GM21529 (cell line): ENCODE results near the gene GTF2H4.

Experiments
- ATAC-seq: cut with Tn5 transposase; IDR thresholded peaks from one replicate; pipeline ENCODE4 v1.9.1; 2021; ENCODE audit not compliant: unreplicated experiment

GTF2H4 gene

GRCh38 chr6:30882204-30882758, 25.7 kb upstream of the GTF2H4 start:
- no peak for ATAC-seq

- ATAC-seq, result no peak
These were observed 25.0 kb upstream of the GTF2H4 start for GRCh38 chr6:30882759-30883684.

- ATAC-seq, result no peak
These were observed 24.1 kb upstream of the GTF2H4 start, which contains the start of gene DDR1 for GRCh38 chr6:30883685-30884520. Gene DDR1 (plus strand): TSS chr6:30884519. CDS start chr6:30888730, 4,211 bp downstream.

- ATAC-seq, result no peak
These were observed 23.2 kb upstream of the GTF2H4 start for GRCh38 chr6:30884521-30885480.

GRCh38 chr6:30885481-30885998, 22.5 kb upstream of the GTF2H4 start:
- no peak for ATAC-seq

- ATAC-seq, result no peak
These were observed 21.8 kb upstream of the GTF2H4 start for GRCh38 chr6:30885999-30886896.

- no peak for ATAC-seq
These were observed 21.1 kb upstream of the GTF2H4 start for GRCh38 chr6:30886897-30887255.

GRCh38 chr6:30887901-30888815, 19.8 kb upstream of the GTF2H4 start:
- ATAC-seq, result no peak

- ATAC-seq, result no peak
These were observed 19.1 kb upstream of the GTF2H4 start for GRCh38 chr6:30888816-30889495.

GRCh38 chr6:30889496-30889885, 18.5 kb upstream of the GTF2H4 start:
- ATAC-seq, result no peak

- ATAC-seq, result no peak
These were observed 17.9 kb upstream of the GTF2H4 start for GRCh38 chr6:30889921-30890645.

- ATAC-seq, result no peak
These were observed 17.2 kb upstream of the GTF2H4 start for GRCh38 chr6:30890646-30891449.

- ATAC-seq, result no peak
These were observed 16.6 kb upstream of the GTF2H4 start for GRCh38 chr6:30891450-30891723.

- ATAC-seq, result no peak
These were observed 16.0 kb upstream of the GTF2H4 start for GRCh38 chr6:30891816-30892538.

GRCh38 chr6:30893001-30893591, 14.9 kb upstream of the GTF2H4 start:
- no peak for ATAC-seq
